Left forelimb (tissue), 1 donor: ENCODE data around the gene SSTR4.

Experiments used
- DNase-seq: peaks from one replicate; pipeline ENCODE4 v3.0.0-alpha.2; 2018; ENCODE audit warnings: low spot score

SSTR4 gene

DNA sequence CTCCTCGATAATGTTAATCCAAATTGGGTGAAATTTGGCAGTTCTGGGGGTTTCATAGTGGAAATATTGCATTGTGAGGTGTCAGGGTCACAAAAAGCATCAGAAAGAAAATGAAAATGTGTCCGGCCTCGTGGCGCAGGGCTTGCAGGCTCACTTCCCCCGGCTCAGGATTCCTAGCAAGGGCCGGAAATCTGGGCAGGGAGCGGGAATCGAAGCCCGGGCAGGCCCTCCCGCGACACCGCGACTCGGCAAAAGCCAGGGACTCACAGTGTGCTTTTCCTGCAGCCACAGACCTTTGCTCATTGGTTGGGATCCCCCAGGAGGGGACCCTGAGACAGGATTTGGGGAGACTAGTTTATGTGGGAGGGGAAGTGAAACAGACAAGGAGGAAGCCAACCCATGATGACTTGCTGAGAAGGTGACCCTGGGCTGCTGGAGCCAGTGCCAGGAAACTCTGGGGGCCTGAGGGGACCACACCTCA, 51.9 kb downstream of the SSTR4 start:
- peak; percentile 63 for DNase-seq

DNA sequence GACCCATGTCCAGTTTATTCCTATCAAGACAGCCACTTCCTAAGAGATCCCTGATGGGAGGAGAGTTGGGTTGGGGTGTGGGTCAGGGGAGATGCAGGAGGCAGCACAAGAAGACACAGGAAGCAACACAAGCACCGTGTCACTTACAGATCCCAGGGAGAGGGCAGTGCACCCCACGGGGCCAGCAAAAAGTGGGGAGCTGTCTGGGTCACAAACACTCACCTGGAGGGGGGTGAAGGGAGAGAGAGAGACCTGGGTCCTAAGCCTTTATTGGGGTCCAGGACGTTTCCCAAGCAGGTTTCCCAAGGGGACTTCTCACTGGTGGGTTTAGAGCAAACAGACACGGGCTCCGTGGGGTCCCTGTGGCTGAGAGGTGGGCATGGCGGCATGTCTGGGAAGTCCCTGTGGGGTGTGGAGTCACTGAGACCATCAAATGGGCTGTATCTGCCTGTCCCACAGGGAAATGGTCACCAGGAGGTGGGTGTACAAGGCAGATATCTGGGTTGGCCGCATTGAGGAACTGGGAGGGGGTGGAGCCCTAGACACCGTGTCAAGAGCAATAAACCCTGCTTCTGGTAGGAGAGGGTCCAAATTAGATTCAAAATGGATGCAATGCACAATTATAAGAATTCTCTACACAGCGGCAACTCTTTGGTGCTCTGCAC, 52.6 kb downstream of the SSTR4 start:
- peak; percentile 31 for DNase-seq
